ENCODE results near the gene PRKCH. TPM values are rescaled to one million over a fixed set of nuclear protein-coding genes. Genes with fewer than 3 reads are reported as not detected.

The PRKCH gene
- total RNA-seq, 2 donors from 2014 or later: 7.2 to 8.6 TPM

- no peaks in the 10 kb centered on the region for H3K9me3 ChIP-seq (ENCODE audit: control insufficient read depth, low read length)
- H3K27me3 ChIP-seq (ENCODE audit: control insufficient read depth, insufficient read depth, low read length, poor library complexity, severe bottlenecking): no peaks in the 10 kb centered on the region
- no peaks in the 10 kb centered on the region for H3K36me3 ChIP-seq (ENCODE audit: control insufficient read depth, insufficient read depth, low read length)
- H3K4me1 ChIP-seq (ENCODE audit: control insufficient read depth, insufficient read depth, low read length): no peaks in the 10 kb centered on the region
- peak overlapping the region; percentile 68 for H3K27ac ChIP-seq (ENCODE audit: low read depth, low read length)
- no peak overlapping the region for H3K4me3 ChIP-seq (ENCODE audit: low read length)
- Mint-ChIP-seq H3K36me3 (ENCODE audit: low read depth) (no peaks in the 10 kb centered on the region), H3K27ac (no peak overlapping the region), H3K27me3 (ENCODE audit: insufficient read depth) (no peaks in the 10 kb centered on the region), H3K4me1 (peaks cover 10% of the 10 kb centered on the region), H3K9me3 (no peaks in the 10 kb centered on the region), H3K4me3 (no peak overlapping the region)
- TF ChIP-seq CTCF (conservative IDR thresholded peaks at IDR 0.05): no peak
- 62 to 75% methylated on average over 3 to 5 of the region's 5 CpGs for WGBS, 2 experiments (ENCODE audit: insufficient coverage in 1 of 2, insufficient read length in 1 of 2)
- no peak overlapping the region for H3K9ac ChIP-seq (ENCODE audit: extremely low read depth, low read length, poor library complexity, severe bottlenecking)
- DNase-seq: peak; percentile 3
Measured at GRCh38 chr14:61523751-61524150, 202.4 kb downstream of the PRKCH start.

GRCh38 chr14:61524211-61524806, 202.9 kb downstream of the PRKCH start:
- Histone ChIP-seq H3K27me3 (ENCODE audit: control insufficient read depth, insufficient read depth, low read length, poor library complexity, severe bottlenecking) (no peaks in the 10 kb centered on the region), H3K36me3 (ENCODE audit: control insufficient read depth, insufficient read depth, low read length) (no peaks in the 10 kb centered on the region), H3K9ac (ENCODE audit: extremely low read depth, low read length, poor library complexity, severe bottlenecking) (no peak overlapping the region), H3K27ac (ENCODE audit: low read depth, low read length) (peak overlapping the region; percentile 68), H3K4me1 (ENCODE audit: control insufficient read depth, insufficient read depth, low read length) (no peaks in the 10 kb centered on the region), H3K9me3 (ENCODE audit: control insufficient read depth, low read length) (no peaks in the 10 kb centered on the region), H3K4me3 (ENCODE audit: low read length) (no peak overlapping the region)
- 54 to 64% methylated on average over 3 to 4 of the region's 4 CpGs for WGBS, 2 experiments (ENCODE audit: insufficient coverage in 1 of 2, insufficient read length in 1 of 2)
- Mint-ChIP-seq H3K27ac (no peak overlapping the region), H3K9me3 (no peaks in the 10 kb centered on the region), H3K4me1 (peaks cover 10% of the 10 kb centered on the region), H3K36me3 (ENCODE audit: low read depth) (no peaks in the 10 kb centered on the region), H3K27me3 (ENCODE audit: insufficient read depth) (no peaks in the 10 kb centered on the region), H3K4me3 (no peak overlapping the region)
- no peak for TF ChIP-seq CTCF (conservative IDR thresholded peaks at IDR 0.05)
- peak; percentile 20 for DNase-seq

- peak; percentile 32 for DNase-seq
- H3K36me3 ChIP-seq (ENCODE audit: control insufficient read depth, insufficient read depth, low read length): no peaks in the 10 kb centered on the region
- H3K4me3 ChIP-seq (ENCODE audit: low read length): no peak overlapping the region
- H3K27ac ChIP-seq (ENCODE audit: low read depth, low read length): peak overlapping the region; percentile 68
- peaks cover 10% of the 10 kb centered on the region for H3K4me1 Mint-ChIP-seq
- H3K27ac Mint-ChIP-seq: no peak overlapping the region
- no peaks in the 10 kb centered on the region for H3K36me3 Mint-ChIP-seq (ENCODE audit: low read depth)
- no peak overlapping the region for H3K9ac ChIP-seq (ENCODE audit: extremely low read depth, low read length, poor library complexity, severe bottlenecking)
- WGBS, 2 experiments (ENCODE audit: insufficient coverage in 1 of 2, insufficient read length in 1 of 2): 97 to 100% methylated on average over 1 of the region's 1 CpG
- no peak for TF ChIP-seq CTCF (conservative IDR thresholded peaks at IDR 0.05)
- H3K4me1 ChIP-seq (ENCODE audit: control insufficient read depth, insufficient read depth, low read length): no peaks in the 10 kb centered on the region
- H3K9me3 Mint-ChIP-seq: no peaks in the 10 kb centered on the region
- no peaks in the 10 kb centered on the region for H3K27me3 Mint-ChIP-seq (ENCODE audit: insufficient read depth)
- no peak overlapping the region for H3K4me3 Mint-ChIP-seq
- H3K27me3 ChIP-seq (ENCODE audit: control insufficient read depth, insufficient read depth, low read length, poor library complexity, severe bottlenecking): no peaks in the 10 kb centered on the region
- no peaks in the 10 kb centered on the region for H3K9me3 ChIP-seq (ENCODE audit: control insufficient read depth, low read length)
Measured at GRCh38 chr14:61524936-61525292, 203.5 kb downstream of the PRKCH start.

Measured in endodermal cell (in vitro differentiated cells).